ENCODE measurements around the gene PPP2R2B.
"Not testable (repeated sequence)": the region's sequence is repeated elsewhere in the genome, so short reads cannot be mapped to it uniquely, and the experiment has no call there.

The PPP2R2B gene

DNA sequence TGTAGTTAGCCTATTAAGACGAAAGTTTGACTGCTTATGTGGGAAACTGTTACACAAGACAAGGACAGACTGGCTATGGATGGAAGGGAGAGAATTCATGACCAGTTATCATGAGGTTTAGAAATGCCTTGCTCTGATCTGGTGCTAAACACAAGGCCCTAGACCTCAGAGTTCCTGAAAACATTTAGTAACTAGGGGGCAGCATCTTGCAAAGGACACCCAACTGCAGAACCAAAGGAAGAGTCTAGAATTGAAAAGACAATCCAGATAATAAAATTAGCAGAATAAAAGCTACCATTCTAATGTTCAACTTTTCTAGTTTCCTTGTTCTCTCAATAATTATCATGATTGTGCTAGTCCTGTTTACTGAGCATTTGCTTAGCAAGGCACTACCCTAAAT is 232.1 kb downstream of the PPP2R2B start:
- DNase-seq (ENCODE audit: low spot score) = no peak

- no peak for DNase-seq (ENCODE audit: low spot score)
Measured at GRCh38 chr5:146645342-146645741, 233.2 kb downstream of the PPP2R2B start.

DNA sequence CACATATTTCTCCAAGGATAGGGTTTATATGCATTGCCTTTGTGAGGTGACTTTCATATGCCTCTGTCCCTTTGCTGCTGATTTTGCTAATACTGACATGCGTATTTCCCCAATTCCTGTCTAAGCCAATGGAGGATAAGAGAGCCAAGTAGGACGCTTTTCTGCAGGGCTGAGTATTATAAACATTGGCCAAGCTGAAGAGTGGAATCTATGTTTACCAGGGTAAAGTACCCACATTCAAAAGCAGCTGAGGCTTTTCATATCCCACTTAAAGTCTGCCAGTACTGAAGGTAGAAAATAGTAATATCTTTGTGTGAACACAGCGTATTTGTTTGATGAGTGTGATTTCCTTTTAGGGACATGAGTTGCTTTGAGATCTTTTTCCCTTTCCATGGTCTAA is 233.7 kb downstream of the PPP2R2B start:
- no peak for DNase-seq (ENCODE audit: low spot score)

- DNase-seq (ENCODE audit: low spot score) = no peak
Measured at GRCh38 chr5:146643776-146644175, 234.8 kb downstream of the PPP2R2B start.

DNA sequence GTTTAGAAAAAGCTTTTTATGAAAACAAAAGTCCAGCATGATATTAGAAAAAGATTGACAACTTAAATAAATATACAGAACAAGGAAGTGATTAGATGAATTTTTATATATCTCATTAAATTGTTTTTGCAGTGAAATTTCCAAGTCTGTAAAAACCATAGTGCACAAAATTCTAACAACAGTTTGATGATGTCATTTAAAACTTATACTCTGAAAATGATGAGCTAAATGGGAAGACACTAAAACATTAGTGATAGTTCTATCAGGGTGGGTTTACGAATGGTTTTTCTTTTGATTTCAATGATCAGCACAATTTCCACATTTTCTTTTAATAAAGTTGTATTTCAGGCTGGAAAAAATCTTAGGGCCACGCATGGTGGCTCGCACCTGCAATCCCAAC is 236.1 kb downstream of the PPP2R2B start:
- DNase-seq (ENCODE audit: low spot score) = no peak

DNA sequence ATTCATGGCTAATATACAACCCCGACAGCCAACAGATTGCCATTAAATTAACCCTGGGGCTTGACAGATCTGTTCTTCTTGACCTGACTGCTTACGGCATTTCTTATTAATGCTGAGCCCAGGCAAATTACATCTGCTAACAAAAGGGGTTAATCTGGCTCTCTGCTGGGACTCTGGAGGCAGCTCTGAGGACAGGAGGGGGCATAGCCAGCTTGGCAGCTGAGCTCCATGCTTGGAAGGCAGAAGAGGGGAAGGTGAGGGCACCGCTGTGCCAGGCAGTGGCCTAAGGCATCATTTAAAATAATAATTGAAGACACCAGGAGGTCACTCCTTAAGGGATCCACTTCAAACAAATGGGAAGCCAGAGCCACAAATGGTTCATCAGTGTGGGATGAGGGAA is 236.6 kb downstream of the PPP2R2B start:
- DNase-seq (ENCODE audit: low spot score) = no peak

DNA sequence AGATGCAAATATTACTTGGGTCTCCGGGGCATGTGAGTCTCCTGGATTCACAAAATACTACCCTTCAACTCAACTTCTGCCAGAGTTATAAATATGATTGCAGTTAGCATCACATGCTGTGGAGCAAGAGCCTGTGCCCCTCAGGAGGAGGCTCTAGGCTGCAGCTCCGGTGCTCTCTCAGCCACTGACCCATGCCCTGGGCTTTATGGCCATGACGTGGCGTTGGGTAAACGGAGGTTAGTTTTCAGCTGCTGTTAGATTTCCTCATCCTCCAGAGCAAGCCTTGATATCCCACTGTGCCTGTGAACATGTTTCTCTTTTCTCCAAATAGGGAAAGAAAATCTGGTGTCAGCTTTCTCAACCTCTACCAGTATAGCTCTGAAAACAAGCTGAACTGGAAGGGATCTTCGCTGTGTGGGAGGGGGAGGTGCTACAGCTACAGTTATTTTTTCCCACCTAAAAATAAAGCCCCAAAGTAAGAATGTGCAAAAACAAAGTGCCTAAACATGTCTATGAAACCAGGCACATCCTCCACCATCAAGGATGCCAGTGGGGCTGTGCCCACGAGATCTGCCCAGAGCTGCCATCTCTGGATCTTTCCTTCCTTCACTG is 238.2 kb downstream of the PPP2R2B start:
- DNase-seq (ENCODE audit: low spot score) = no peak

- DNase-seq (ENCODE audit: low spot score) = no peak
Measured at GRCh38 chr5:146635443-146635842, 243.1 kb downstream of the PPP2R2B start.

DNA sequence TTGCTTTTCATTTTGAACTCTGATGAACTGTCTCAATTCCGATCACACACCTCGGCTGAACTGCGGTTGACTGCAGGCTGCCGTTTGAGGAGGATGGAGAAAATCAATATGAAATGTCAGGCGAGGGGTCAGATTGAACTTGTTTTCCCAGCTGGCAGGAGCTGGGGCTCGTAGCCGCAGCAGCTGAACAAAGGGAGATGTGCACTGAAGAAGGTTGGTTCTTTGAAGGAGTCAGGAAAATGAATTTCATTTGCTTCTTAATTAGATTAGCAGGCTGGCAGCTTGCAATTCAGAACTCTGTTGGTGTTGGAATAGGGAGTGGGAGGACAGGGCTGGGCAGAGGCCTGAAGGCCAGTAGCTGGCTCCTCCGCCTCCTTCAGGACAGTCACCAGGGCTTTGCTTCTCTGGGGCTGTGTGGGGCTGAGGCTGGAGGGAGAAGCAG is 245.2 kb downstream of the PPP2R2B start:
- DNase-seq (ENCODE audit: low spot score) = no peak

GRCh38 chr5:146632620-146633322 is 245.8 kb downstream of the PPP2R2B start:
- DNase-seq (ENCODE audit: low spot score) = no peak

DNA sequence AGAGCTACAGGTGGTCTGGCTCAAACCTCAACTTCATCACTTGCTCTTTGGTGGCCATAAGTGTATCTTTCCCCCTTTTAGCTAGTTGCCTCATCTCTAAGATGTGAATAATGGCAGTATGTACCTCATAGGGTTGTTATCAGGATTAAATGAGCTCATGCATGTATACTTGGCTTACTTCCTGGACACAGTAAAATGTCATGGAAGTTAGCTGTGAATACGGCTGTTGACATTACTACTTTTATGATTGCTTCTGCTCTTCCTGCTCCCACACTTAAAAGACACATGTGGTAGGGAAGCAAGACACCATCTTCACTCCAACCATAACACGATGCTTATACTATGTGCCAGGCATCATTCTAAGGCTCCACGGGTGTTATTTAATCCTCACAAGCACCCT is 248.1 kb downstream of the PPP2R2B start:
- no peak for DNase-seq (ENCODE audit: low spot score)

- no peak for DNase-seq (ENCODE audit: low spot score)
Measured at GRCh38 chr5:146628950-146629349, 249.6 kb downstream of the PPP2R2B start.

- no peak for DNase-seq (ENCODE audit: low spot score)
Measured at GRCh38 chr5:146626936-146627335, 251.6 kb downstream of the PPP2R2B start.

DNA sequence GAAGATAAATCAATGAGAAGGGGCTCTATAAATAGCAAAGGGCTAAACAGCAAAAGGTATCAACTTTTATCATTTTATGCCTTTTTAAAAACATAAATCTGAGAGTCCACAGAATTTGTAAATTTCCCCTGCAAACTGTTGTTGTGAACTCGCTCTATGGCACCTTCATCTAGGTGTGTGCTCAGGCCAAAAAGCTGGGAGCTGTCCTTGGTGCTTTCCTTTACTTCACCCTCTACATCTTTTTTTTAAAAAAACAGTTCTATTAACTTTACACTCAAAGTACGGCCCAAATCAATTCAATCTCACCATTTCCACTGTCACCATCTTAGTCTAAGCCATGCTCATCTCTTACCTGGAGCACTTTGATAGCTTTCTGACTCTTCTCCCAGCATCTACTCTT is 254.4 kb downstream of the PPP2R2B start:
- no peak for DNase-seq (ENCODE audit: low spot score)

DNA sequence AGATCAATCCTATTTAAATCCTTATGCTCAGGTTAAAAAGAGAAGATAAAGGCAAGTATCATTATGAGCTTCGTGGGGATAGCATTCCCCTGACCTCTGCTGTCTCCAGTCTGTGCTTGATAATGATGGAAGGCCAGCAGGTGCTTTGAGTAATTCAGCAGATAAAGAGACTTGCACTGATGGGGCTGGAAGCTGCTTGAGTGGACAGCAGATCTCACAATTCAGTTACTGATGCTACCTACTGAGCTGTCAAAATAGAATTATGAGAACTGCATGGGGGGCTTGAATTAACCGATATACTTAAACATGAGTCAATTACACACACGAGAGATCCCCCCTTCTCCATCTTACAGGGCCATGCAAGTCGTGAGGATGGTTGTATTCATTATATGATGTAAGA is 254.9 kb downstream of the PPP2R2B start:
- DNase-seq (ENCODE audit: low spot score) = no peak

DNA sequence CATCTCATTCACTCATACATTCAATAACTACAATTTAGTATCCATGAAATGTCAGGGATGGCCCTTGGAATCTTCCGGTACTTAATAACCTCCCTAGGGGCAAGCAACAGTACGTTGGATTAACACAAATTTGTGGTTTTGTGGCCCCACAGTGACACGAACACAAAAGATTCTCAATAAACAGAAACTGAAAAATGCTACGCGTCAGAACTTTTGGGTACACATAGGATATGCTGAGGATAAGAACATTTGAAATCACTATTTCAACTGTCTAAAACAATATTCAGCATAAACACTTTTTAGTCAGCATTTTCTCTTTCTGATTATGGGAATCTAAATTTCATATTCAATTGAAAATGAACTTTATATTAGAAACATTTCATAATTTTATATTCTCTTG is 255.5 kb downstream of the PPP2R2B start:
- no peak for DNase-seq (ENCODE audit: low spot score)

DNA sequence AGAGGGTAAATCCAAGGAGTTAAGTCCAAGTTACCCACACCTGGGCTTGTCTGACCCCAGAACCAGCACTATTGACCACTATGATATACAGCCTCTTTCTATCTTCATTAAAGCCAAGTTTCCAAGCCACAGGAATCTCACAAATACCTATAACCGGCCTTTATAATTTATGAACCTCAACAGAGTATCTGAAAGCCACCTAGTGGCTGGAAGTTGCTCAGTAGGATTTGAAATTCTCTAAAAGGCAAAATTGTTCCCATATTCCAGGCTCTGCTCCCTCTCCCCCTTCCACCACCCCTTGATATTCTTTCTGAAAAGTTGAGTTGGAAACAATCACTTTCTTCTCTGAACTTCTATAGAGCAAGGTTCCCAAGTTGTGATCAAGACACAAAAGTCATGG is 256.2 kb downstream of the PPP2R2B start:
- DNase-seq (ENCODE audit: low spot score) = no peak

DNA sequence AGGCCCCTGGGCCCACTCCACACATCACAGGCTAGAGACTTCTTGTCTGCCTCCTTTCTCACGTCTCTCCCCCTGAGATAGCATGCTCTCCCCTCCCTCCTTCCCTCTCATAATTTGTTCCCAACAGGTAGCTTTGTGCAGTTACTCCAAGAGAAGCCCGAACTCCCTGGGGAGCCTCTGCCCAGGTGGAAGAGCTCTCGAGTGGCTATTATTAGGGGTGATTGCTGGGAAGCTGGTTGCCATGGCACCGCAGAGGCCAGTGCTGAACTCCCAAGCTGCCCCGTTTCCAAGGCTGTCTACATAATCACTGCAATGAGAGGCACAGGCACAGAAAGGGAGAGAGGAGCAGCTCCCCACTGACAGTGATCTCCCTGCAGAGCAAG is 257.9 kb downstream of the PPP2R2B start:
- DNase-seq (ENCODE audit: low spot score) = no peak

DNA sequence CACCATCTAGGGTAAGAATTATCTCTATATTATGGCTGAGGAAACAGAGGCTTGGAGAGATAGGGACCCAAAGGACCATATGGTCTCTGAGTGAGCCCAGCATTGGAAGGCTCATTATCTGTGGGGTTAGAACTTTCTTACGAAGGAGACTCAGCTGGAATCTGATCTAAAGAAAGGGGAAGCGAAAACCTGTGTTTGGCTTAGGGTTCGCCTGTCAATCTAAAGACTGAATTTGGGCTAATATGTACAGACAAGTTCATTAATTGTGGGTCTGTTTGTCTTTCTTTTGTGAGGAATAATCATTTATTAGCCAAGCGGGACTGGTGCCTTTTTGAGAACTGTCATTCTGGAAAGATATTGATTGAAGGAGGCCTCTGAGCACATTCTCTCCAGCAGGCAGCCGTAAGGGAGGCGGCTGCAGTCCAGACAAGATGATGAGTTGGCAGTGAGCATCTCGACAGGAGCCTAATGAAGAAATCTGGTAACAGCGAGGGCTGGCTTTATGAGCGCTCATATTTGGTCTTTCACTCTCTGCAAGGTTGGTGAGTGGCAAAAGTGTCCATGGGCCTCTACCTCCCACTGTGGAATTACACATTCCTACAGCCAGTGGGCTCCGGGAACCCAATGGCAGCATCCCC is 258.4 kb downstream of the PPP2R2B start:
- DNase-seq (ENCODE audit: low spot score) = no peak

DNA sequence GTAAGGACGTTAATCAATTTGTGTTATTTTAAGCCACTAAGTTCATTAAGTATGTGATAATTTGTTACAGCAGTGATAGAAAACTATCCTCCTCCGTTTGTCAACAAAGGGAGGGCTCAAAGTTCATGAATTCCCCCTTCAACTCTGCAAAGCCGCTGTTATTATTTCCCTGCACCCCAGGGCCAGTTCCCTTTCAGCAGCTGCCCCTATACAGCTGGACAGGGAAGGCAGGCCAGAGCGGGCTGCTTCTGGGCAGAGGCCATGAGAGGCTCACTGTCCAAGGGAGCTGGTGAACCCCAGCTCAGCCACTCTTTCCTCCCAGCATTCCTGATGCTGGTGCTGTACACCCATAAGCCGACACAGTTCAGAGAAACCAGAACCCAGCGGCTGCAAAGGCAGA is 260.1 kb downstream of the PPP2R2B start:
- DNase-seq (ENCODE audit: low spot score) = no peak

DNA sequence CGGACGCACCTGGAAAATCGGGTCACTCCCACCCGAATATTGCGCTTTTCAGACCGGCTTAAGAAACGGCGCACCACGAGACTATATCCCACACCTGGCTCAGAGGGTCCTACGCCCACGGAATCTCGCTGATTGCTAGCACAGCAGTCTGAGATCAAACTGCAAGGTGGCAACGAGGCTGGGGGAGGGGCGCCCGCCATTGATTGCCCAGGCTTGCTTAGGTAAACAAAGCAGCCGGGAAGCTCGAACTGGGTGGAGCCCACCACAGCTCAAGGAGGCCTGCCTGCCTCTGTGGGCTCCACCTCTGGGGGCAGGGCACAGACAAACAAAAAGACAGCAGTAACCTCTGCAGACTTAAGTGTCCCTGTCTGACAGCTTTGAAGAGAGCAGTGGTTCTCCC is 268.8 kb downstream of the PPP2R2B start:
- not testable (repeated sequence) for DNase-seq (ENCODE audit: low spot score)

GRCh38 chr5:146607659-146608332 is 270.8 kb downstream of the PPP2R2B start:
- no peak for DNase-seq (ENCODE audit: low spot score)

DNA sequence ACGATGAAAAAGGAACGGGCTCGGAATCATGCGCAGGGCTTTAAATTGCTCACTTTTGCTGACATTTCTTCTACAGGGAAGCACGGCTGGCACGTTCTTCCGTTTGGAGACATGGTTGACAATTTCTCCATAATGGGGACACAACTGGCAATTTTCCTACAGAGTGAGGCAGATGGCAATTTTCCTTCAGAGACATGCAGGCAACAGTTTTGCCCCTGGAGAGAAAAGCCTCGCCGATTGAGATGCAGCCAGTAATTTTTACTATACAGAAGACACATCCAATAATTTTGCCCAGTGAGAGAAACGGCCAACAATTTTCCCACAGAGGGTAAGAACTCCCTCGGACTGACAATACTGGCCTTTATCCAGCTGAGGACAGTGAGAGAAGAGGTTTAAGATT is 271.7 kb downstream of the PPP2R2B start:
- no peak for DNase-seq (ENCODE audit: low spot score)

All from AG08395 (cell line).